NCI-H2227 (cell line): Measurements from ENCODE around the gene BTBD7.
"Not testable (repeated sequence)": the region's sequence is repeated elsewhere in the genome, so short reads cannot be mapped to it uniquely, and the experiment has no call there.

Experiments used
- DNase-seq: peaks from one replicate; lab custom pipeline; 2025; ENCODE audit not compliant: unreplicated experiment; lab: John Stamatoyannopoulos, UW

Gene BTBD7

DNA sequence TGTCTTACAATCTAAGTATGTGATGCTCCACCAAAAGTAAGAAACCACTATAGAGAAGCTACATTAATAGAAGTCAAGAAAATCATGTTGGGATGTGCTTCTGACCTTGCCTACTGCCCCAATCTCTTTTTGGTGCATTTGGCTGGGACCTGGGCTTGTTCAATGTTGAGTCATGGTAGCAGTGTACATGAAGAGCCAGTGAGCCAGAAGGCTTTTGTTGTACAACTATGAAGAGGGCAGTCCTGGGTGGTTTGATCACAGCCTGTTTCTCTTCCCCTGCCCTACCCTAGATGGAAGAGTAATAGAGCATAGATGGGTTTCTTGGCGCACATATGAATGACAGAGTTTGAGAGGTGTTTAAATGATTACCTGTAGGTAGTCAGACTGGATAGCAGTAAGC lies 69.4 kb downstream of the BTBD7 start:
- DNase-seq: no peak

DNA sequence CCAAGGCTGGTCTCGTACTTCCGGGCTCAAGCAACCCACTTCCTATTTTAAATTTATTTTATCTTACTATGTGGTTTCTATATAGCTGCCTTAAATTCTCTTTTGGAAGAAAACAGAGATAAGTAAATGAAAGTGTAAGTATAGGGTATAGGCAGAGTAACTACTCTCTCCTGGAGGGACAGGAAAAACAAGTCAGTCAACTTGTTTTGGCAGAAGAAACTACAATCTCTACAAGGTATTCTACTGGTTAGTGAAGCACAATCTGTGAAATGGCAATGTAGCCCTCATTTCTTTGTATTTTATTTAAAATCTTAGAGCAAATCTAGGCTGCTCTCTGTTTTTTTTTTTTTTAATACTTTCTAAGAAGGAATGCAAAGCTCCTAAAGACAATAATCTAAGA lies 70.4 kb downstream of the BTBD7 start:
- no peak for DNase-seq

DNA sequence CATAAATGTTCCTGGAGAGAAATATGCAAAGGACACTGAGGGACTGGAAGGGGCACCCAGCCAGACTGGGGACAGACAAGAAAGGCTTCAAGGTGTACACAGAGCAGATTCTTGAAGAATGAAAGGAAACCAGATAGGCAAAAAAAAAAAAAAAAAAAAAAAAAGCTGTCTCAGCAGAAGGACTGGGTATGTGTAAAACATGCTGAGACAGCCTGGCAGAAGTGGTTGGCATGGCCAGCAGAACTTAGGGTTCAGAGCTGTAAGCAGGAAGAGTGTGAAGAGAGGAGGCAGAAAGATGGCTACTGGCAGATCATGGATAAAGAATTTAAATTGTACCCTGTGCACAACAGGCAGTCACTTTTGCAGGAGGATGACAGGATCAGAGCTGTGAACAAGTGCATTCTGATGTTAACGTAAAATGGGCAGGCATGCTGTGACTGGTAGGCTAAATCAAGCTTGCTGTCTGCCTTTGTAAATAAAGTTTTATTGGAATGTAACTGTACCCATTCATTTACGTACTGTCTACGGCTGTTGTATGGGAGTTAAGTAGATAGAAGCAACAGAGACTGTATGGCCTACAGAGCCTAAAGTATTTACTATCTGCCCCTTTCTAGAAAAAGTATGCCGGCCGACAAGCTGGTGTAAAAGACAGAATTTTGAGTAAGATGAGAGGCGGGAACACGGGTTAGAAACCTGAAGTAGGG lies 83.6 kb downstream of the BTBD7 start:
- no peak for DNase-seq

DNA sequence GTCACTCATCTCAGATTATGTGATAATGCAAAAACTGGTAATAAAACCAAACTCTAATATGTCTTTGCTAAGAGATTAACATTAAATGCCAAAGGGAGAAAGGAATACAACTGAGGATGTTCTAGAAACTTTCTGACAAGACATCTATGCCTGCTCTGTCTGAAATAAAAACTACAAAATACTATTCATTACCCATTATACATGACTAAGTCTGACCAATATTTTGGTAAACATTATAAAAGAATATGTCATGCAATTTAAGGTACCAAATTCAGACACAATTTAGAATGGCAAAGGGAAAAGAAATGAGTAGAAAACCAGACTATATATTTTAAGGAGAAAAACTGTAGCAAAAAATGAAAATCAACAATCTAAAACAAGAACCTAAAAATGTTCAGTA lies 86.3 kb downstream of the BTBD7 start:
- no peak for DNase-seq

DNA sequence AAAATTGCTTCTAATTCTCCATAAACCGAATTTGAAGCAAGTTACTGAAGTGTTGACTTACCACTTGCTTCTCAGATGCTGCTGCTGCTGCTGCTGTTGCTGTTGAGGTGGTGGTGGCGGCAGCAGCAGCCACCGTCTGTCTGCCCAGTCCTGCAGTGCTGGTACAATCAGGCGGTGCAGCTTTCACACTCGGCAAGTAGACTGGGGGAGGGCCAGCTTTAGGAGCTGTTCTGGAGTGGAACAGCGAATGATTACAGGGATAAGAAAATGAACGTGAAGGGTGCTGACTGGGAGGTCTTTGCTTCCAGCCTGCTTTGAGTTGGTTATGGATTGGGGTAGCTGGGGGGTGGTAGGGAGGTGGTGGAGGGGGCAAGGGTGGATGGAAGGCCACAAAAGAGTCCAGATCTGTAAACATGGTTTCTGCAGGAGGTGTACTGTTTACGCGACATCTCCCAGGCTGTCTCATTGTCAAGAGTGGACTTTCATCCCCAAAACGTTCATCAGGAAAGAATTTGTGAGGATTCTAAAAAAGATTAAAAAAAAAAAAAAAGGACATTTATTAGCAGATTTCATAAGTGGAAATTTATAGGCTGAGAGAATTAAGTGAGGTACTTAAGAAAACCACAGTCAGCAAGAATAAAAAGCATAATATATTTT lies 86.9 kb downstream of the BTBD7 start:
- peak; percentile 6 for DNase-seq

DNA sequence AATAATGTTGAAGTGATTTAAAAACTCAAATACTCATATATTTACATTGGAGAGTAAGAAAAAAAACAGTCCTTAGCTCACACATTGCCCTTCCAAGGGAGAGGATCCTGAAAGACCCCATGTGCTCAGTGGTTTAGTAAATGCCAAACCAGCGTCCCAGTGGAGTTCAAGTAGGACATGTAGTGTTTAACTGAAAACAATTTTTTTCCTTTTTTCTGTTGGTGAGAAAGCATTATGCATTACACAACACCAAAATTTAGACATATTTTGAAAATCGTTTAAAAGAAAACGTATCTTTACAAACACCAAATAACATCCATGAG lies 92.2 kb downstream of the BTBD7 start:
- no peak for DNase-seq

DNA sequence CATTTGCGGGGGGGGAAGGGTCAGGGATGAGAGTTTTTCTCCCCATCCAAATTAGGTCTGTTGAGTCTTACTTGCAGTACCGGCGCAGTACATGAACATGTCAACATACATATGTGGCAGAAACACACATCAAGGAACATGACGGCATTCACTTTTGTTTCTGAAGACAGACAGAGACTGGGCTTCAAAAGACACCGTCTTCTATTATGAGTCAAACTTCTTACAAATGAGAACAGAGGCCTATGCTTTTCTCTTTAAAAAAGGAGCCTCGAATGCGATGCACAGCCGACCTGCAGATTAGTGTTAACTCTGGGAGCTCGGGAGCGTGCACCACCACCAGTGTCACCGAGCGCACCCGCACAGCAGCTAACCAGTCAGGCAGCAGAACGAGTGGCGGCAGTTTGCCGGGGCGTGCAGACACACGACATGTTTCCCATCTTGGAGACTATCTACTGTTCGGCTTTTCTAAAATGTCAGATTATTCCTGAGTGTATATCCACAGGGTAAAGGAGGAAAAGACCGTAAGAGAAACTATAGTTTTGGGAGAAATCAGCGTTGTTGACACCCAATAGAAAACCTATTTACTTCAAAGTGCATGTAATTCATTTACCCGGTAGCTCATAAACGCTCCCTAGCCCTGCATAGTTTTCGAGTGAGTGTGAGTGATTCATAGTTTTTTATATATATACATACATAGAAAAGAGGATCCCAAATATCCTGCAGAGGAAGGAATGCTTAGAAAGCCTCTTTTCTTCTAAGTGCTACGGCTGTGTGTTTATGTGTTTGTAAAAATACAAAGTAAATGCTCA lies 92.8 kb downstream of the BTBD7 start:
- no peak for DNase-seq

DNA sequence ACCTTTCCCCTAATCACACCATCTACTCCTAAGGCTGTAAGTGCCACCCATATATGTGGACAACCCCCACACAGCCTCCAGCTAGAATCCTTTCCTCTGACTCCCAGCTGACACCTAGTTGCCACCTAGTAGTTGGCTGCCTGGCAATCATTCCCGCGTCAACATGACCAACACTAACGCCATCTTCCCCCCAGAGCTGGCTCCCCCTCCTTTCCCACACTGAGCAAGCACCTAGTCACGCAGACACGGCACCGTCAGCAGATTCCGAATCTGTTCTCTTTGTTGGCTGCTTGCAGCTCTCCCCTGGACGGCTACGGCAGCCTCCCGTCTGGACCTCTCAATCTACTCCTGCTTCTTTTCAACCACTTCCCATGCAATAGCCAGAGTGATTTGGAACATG lies 98.0 kb downstream of the BTBD7 start:
- peak; percentile 23 for DNase-seq

DNA sequence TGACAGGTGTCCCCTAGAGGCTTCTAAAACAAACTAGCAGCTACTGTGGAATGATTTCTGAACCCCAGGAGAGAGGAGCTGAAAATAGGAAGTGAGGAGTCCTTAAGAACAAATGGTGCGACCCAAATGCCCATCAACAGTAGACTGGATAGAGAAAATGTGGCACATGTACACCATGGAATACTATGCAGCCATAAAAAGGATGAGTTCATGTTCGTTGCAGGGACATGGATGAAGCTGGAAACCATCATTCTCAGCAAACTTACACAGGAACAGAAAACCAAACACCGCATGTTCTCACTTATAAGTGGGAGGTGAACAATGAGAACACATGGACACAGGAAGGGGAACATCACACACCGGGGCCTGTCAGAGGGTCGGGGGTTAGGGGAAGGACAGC lies 99.8 kb downstream of the BTBD7 start:
- not testable (repeated sequence) for DNase-seq

DNA sequence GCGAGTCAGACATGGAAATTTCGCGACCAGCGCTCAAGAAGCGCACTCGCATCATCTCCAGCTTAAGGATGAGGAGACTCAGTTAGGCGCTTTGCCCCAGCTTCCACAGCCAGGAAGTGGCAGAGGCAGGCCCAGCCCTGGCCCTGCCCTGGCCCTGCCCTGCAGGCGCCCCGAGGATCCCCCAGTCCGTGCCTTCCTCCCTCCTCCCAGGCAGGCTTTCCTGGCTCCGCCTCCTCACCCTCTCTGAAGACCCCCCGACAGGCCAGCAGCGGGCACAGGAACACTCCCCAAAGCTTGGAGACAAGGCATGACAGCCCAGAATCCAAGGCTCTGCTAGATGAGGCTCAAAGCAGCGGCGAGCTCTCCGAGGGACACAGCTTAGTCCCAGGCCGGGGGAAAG lies 100.7 kb downstream of the BTBD7 start:
- DNase-seq: no peak

DNA sequence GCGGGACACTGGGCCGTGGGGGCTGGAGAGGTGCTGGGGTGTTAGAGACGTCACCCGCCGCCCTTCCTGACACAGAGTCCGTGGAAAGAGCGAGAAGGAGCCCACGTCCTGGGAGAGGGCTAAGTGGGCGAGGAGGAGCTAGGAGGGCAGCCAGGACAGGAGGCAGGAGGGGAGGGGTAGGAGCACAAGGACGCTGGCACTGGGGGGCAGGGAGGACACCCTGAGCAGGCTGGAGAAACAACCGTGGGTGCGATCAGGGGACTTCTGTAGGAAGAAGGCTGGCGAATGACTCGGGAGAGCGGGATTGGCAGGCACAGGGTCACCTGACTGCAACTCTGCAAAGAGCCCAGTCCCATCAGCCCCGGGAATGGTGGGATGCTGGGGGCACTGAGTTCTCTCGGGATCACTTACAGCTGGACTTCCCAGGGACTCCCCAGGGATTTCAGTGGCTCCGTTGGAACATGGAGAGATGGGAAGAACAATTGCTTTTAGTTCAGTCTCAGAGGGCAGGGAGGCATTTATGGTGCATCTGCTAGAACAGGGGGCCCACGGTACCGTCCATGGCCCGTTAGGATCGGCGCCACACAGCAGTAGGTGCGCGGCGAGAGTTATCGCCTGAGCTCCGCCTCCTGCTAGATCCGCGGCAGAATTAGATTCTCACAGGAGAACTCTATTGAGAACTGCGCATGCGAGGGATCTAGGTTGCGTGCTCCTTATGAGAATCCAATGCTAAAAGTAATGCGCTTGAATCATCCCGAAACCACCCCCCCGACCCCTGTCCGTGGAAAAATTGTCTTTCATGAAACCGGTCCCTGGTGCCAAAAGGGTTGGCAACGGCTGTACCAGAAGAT lies 101.5 kb downstream of the BTBD7 start:
- DNase-seq: peak; percentile 78

DNA sequence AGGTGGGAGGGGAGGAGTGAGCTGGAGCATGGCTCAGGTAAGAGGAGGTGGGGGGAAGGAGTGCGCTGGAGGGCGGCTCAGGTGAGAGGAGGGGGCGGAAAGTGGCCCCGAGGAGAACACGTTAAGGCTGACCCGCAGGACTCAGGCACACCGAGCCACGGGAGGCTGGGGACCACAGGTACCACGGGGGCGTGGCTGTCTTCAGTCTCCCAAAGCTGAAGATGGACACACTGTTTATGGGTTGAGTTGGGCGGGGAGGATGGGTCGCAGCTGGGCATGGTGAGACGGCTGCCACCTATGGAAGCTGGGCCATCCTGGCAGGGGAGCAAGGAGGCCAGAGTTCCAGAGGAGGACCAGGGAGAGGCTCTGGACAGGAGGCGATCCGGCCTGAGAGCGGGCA lies 102.3 kb downstream of the BTBD7 start:
- no peak for DNase-seq

DNA sequence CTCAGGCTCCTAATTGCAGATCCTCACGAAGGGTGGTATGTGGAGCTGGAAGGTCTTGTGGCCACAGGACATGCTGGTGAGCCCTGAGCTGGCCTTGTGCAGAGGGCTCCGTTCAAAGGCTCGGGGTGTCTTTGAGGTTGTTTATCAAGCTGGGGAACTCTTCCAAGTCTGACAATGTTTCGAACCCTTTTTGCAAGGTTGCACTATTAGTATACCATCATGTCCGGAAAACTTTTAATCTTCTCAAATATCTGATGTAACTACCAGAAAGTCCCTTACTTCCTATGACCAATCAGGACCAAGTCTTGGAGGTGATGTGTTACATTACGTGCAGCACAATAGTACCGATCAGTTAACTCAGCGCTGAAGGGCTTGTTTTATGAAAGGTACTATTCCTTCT lies 104.3 kb downstream of the BTBD7 start:
- no peak for DNase-seq

DNA sequence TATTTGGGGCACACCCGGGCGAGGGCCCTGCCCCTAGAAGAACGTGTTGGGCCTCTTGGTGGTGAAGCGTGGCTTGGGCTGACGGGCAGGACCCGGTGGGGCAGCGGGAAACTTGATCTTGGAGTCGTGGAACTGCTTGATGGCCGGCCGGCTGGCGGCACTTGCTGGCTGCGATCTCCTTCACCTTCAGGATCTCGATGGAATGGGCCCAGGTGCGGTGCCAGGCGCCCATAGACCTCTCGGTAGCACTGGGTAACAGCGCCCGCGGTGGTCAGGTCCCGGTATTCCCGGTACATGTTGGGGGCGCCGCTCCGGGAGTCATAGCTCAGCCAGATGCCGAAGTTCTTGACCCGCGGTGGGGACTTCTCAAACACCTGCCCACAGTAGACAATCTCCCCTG lies 109.3 kb downstream of the BTBD7 start:
- DNase-seq: no peak

DNA sequence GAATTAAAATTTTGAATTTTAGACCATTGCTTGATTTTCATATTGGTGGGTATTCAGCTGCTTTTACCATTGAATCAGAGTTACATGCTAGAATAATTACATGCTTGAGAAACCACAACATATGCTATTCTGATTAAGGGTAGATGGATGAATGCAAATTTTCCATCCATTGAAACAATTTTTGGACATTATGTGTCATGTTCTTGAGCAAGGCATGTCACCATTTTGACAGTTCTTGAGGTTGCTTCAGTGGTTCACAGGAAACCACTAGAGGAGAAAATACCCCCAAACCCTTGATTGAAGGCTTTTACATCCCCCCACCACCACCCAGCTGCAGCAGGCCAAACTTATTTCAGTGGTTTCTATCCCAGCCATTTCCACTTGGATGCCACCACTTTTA lies 112.3 kb downstream of the BTBD7 start:
- no peak for DNase-seq

DNA sequence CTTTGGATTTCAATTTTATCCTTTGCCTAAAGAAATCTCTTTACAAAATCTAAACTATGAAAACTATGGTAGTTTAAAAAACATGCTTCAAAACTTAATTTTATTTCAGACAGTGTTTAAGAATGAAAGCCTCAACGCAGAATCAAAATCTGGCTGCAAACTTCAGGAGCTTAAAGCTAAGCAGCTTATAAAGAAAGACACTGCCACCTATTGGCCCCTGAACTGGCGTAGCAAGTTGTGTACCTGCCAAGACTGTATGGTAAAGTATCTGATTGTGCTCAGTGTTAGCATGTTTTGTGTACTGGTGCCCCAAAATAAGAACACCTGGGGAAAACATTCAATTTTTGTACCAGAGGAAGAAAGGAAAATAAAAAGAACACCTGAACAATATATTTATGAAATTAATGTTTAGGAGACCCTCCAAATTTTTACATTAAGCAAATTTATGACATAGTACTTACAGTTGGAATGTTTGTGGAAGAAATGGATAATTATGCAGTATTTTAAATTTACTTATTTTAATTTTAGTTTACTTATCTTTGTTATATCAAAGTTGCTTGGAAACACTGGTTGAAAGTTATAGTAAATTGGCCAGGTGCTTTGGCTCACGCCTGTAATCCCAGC lies 113.6 kb downstream of the BTBD7 start:
- peak; percentile 49 for DNase-seq

DNA sequence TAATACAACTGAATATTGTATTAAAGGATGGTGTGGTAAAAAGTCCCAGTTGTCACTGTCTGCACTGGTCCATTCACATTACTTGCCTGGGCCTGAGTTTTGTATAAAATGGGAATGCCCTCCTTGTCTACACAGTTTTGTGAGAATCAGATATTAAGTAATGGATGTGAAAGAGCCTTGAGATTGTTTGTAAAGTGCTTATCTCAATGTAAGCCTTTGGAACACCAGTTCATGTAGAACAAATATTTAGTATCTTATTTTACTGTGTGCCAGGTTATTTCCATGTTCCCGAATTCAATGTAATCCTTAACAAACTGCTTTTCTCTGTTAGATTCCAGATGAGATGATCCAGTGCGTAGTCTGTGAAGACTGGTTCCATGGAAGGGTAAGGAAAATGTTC lies 118.2 kb downstream of the BTBD7 start:
- DNase-seq: no peak

DNA sequence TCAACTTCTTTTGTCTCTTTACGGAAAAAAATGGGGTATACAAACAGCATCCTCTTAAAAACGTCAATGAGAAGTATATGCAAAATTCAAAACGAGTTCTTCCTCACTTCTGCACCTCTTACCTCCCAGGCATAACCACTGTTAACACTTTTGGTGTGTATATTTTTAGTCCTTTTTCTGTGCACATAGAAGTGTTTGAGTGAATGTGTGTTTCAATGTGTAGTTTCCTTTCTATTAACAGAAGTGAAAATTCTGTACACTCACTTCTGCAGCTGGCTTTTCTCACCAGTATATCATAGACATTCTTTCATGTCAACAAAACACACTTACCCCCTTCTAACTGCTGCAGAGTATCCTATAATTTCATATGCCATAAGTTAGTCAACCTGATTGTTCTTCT lies 120.4 kb downstream of the BTBD7 start:
- no peak for DNase-seq

DNA sequence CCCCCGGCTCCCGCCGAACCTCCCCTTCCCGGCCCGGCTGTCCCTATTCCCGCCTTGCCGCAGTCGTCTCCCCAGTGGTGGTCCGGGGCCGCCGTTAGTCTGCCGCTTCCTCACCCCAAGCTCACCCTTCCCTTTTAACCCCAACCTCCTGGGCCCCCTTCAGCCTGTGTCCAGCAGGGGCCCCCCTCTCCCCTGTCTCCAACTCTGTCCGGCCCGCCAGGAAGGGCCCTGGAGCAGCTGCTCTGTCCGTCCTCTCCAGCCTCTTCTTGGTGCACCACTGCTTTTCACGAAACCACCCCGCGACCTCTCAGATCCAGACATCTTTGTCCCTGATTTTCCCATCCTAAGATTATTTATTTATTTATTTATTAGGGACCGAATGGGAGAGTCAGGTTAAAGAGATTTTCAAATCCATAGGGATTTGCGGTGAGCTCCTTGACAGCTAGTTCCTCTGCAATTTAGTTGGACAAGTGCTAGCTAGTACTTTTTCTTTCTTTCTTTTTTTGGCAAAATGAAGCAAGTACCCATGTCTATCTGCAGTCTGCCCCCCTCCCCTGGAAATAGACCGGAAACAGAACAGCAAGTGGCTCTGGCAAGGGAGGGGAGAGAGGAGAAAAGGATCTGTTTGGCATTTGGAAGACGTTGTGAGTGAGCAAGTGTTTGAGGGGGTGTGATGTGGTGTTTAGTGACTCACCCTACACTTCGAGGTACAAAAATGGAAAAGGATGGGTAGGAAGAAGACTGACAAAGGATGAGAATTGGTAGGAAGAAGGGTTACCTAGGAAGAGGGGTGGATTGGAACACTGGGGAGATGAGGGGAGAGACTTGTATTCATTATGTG lies 125.1 kb downstream of the BTBD7 start:
- DNase-seq: peak; percentile 52
